ENCODE data around the gene CHEK2. TPM values are rescaled to one million over a fixed set of nuclear protein-coding genes. Genes with fewer than 3 reads are reported as not detected.

Gene CHEK2
- total and polyA plus RNA-seq, 2 experiments from 2014 or later = 86.0 to 121 TPM

DNA sequence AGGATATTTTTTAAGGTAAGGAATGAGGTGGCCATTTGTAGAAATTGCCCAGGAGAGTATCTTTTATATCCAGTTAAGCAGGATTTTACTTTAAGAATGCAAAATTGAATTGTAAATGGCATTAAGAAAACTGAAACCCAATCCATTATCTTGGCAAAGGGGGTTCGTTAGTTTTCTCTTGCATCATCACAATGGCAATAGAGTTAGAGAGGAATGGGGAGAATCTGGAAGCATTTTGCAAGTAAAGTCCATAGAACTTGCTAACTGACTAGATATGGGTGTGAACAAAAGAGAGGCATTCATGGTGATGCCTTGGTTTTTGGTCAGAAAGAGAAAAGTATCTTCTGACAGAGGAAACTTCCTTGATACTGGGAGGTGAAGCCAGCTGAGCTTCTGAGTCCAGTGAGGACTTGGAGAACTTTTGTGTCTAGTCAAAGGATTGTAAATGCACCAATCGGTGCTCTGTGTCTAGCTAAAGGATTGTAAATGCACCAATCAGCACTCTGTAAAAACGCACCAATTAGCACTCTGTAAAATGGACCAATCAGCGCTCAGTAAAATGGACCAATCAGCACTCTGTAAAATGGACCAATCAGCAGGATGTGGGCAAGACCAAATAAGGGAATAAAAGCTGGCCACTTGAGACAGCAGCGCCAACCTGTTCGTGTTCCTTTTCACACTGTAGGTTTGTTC, 27.2 kb upstream of the CHEK2 start:
- peaks cover 10% of the 10 kb centered on the region for H3K36me3 Mint-ChIP-seq (ENCODE audit: low read depth)
- no peaks in the 10 kb centered on the region for H3K36me3 ChIP-seq (ENCODE audit: insufficient read depth)
- peaks cover 4% of the 10 kb centered on the region; the same call in 1 of the 2 replicates for H3K4me1 ChIP-seq (ENCODE audit: insufficient read depth)
- no peak overlapping the region for H3K27ac ChIP-seq (ENCODE audit: low read depth)
- TF ChIP-seq CREB1 (CRISPR knock-in tag; IDR thresholded peaks at IDR 0.05; ENCODE audit: low read depth) = no peak
- no peak for TF ChIP-seq NANOG (IDR thresholded peaks at IDR 0.05; ENCODE audit: borderline replicate concordance)
- TF ChIP-seq, protein P1, sequence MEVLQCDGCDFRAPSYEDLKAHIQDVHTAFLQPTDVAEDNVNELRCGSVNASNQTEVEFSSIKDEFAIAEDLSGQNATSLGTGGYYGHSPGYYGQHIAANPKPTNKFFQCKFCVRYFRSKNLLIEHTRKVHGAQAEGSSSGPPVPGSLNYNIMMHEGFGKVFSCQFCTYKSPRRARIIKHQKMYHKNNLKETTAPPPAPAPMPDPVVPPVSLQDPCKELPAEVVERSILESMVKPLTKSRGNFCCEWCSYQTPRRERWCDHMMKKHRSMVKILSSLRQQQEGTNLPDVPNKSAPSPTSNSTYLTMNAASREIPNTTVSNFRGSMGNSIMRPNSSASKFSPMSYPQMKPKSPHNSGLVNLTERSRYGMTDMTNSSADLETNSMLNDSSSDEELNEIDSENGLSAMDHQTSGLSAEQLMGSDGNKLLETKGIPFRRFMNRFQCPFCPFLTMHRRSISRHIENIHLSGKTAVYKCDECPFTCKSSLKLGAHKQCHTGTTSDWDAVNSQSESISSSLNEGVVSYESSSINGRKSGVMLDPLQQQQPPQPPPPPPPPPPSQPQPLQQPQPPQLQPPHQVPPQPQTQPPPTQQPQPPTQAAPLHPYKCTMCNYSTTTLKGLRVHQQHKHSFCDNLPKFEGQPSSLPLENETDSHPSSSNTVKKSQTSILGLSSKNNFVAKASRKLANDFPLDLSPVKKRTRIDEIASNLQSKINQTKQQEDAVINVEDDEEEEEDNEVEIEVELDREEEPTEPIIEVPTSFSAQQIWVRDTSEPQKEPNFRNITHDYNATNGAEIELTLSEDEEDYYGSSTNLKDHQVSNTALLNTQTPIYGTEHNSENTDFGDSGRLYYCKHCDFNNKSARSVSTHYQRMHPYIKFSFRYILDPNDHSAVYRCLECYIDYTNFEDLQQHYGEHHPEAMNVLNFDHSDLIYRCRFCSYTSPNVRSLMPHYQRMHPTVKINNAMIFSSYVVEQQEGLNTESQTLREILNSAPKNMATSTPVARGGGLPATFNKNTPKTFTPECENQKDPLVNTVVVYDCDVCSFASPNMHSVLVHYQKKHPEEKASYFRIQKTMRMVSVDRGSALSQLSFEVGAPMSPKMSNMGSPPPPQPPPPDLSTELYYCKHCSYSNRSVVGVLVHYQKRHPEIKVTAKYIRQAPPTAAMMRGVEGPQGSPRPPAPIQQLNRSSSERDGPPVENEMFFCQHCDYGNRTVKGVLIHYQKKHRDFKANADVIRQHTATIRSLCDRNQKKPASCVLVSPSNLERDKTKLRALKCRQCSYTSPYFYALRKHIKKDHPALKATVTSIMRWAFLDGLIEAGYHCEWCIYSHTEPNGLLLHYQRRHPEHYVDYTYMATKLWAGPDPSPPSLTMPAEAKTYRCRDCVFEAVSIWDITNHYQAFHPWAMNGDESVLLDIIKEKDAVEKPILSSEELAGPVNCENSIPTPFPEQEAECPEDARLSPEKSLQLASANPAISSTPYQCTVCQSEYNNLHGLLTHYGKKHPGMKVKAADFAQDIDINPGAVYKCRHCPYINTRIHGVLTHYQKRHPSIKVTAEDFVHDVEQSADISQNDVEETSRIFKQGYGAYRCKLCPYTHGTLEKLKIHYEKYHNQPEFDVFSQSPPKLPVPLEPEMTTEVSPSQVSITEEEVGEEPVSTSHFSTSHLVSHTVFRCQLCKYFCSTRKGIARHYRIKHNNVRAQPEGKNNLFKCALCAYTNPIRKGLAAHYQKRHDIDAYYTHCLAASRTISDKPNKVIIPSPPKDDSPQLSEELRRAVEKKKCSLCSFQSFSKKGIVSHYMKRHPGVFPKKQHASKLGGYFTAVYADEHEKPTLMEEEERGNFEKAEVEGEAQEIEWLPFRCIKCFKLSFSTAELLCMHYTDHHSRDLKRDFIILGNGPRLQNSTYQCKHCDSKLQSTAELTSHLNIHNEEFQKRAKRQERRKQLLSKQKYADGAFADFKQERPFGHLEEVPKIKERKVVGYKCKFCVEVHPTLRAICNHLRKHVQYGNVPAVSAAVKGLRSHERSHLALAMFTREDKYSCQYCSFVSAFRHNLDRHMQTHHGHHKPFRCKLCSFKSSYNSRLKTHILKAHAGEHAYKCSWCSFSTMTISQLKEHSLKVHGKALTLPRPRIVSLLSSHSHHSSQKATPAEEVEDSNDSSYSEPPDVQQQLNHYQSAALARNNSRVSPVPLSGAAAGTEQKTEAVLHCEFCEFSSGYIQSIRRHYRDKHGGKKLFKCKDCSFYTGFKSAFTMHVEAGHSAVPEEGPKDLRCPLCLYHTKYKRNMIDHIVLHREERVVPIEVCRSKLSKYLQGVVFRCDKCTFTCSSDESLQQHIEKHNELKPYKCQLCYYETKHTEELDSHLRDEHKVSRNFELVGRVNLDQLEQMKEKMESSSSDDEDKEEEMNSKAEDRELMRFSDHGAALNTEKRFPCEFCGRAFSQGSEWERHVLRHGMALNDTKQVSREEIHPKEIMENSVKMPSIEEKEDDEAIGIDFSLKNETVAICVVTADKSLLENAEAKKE (CRISPR knock-in tag; IDR thresholded peaks at IDR 0.05) = no peak
- TF ChIP-seq STAT1 (IDR thresholded peaks at IDR 0.05; ENCODE audit: unreplicated experiment) = no peak
- H3F3A ChIP-seq (replicated peaks; ENCODE audit: low read depth) = no peaks in the 10 kb centered on the region
- H3K4me3 Mint-ChIP-seq = no peak overlapping the region
- no peak overlapping the region for H2AFZ ChIP-seq
- H3K4me2 ChIP-seq = no peak overlapping the region
- peaks cover 8% of the 10 kb centered on the region for H3K79me2 ChIP-seq (replicated peaks; ENCODE audit: insufficient read depth)
- peaks cover 2% of the 10 kb centered on the region for H3K27me3 Mint-ChIP-seq (ENCODE audit: insufficient read depth, low read depth, poor library complexity)
- ATAC-seq = no peak
- H3K27me3 ChIP-seq (ENCODE audit: insufficient read depth) = no peaks in the 10 kb centered on the region
- peaks cover 8% of the 10 kb centered on the region; the same call in 2 of the 3 replicates for H3K9me3 Mint-ChIP-seq
- peaks cover 7% of the 10 kb centered on the region for H3K4me1 Mint-ChIP-seq
- no peak for DNase-seq (ENCODE audit: low spot score)
- H3K27ac Mint-ChIP-seq = no peak overlapping the region
- no peak overlapping the region for H3K4me3 ChIP-seq
- no peaks in the 10 kb centered on the region for H4K20me1 ChIP-seq (replicated peaks; ENCODE audit: insufficient read depth)
- no peaks in the 10 kb centered on the region for H3K9me2 ChIP-seq (ENCODE audit: insufficient read depth)

DNA sequence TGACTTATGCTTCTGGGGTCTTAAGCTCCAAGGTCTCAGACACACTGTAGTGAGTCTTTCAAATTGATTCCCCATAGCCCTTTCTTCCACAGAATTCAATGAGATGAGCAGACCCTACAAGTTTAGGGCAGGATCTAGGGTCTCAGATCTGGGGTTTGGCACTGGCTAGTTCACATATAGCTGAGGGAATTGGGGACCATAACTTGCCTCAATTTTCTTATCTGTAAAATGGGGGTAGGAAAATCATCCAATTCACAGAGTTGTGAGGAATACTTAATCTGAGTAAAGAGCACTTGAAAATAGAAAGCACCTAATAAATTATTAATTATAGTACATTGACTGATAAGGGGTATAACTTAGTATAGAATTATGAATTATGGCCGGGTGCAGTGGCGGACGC, 25.0 kb upstream of the CHEK2 start:
- Mint-ChIP-seq H3K4me3 (no peak overlapping the region), H3K27me3 (ENCODE audit: insufficient read depth, low read depth, poor library complexity) (peaks cover 5% of the 10 kb centered on the region), H3K36me3 (ENCODE audit: low read depth) (peaks cover 8% of the 10 kb centered on the region; the same call in 2 of the 3 replicates), H3K9me3 (peaks cover 14% of the 10 kb centered on the region), H3K27ac (no peak overlapping the region), H3K4me1 (peaks cover 4% of the 10 kb centered on the region)
- Histone ChIP-seq H3K4me2 (no peak overlapping the region), H3K9me2 (ENCODE audit: insufficient read depth) (peaks cover 7% of the 10 kb centered on the region), H4K20me1 (replicated peaks; ENCODE audit: insufficient read depth) (no peaks in the 10 kb centered on the region), H3K4me3 (no peak overlapping the region), H2AFZ (no peak overlapping the region; the same call in 1 of the 2 replicates), H3K27ac (ENCODE audit: low read depth) (no peak overlapping the region), H3K27me3 (ENCODE audit: insufficient read depth) (no peaks in the 10 kb centered on the region), H3K36me3 (ENCODE audit: insufficient read depth) (no peaks in the 10 kb centered on the region), H3K79me2 (replicated peaks; ENCODE audit: insufficient read depth) (no peaks in the 10 kb centered on the region), H3F3A (replicated peaks; ENCODE audit: low read depth) (no peaks in the 10 kb centered on the region), H3K4me1 (ENCODE audit: insufficient read depth) (peaks cover 6% of the 10 kb centered on the region; the same call in 1 of the 2 replicates)
- ATAC-seq (no peak), DNase-seq (ENCODE audit: low spot score) (no peak)
- TF ChIP-seq, protein P2, sequence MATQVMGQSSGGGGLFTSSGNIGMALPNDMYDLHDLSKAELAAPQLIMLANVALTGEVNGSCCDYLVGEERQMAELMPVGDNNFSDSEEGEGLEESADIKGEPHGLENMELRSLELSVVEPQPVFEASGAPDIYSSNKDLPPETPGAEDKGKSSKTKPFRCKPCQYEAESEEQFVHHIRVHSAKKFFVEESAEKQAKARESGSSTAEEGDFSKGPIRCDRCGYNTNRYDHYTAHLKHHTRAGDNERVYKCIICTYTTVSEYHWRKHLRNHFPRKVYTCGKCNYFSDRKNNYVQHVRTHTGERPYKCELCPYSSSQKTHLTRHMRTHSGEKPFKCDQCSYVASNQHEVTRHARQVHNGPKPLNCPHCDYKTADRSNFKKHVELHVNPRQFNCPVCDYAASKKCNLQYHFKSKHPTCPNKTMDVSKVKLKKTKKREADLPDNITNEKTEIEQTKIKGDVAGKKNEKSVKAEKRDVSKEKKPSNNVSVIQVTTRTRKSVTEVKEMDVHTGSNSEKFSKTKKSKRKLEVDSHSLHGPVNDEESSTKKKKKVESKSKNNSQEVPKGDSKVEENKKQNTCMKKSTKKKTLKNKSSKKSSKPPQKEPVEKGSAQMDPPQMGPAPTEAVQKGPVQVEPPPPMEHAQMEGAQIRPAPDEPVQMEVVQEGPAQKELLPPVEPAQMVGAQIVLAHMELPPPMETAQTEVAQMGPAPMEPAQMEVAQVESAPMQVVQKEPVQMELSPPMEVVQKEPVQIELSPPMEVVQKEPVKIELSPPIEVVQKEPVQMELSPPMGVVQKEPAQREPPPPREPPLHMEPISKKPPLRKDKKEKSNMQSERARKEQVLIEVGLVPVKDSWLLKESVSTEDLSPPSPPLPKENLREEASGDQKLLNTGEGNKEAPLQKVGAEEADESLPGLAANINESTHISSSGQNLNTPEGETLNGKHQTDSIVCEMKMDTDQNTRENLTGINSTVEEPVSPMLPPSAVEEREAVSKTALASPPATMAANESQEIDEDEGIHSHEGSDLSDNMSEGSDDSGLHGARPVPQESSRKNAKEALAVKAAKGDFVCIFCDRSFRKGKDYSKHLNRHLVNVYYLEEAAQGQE (IDR thresholded peaks at IDR 0.05; ENCODE audit: unreplicated experiment) = no peak
- TF ChIP-seq ZNF331 (CRISPR knock-in tag; IDR thresholded peaks at IDR 0.05; ENCODE audit: low read depth) = no peak
- no peak for TF ChIP-seq NANOG (IDR thresholded peaks at IDR 0.05; ENCODE audit: borderline replicate concordance)
- TF ChIP-seq POLR2AphosphoS5 (IDR thresholded peaks at IDR 0.05; ENCODE audit: low read depth) = no peak
